22Rv1 (cell line): Measurements from ENCODE around the gene HFM1.
"Not testable (repeated sequence)": the region's sequence is repeated elsewhere in the genome, so short reads cannot be mapped to it uniquely, and the experiment has no call there.

ENCODE experiments used
- H3K27ac ChIP-seq: fragments of 450-650 bp; 2 replicates; pipeline ENCODE4 v1.5.1; 2017
- ZFX ChIP-seq: fragments of 450-650 bp; IDR thresholded peaks from 2 replicates; pipeline ENCODE4 v1.6.1; 2017; ENCODE audit warnings: antibody characterized with exemption, borderline replicate concordance
- TF ChIP-seq, protein P1 (sequence below): fragments of 450-650 bp; IDR thresholded peaks from 2 replicates; pipeline ENCODE4 v1.5.1; 2017; ENCODE audit warnings: mild to moderate bottlenecking

Gene HFM1

DNA sequence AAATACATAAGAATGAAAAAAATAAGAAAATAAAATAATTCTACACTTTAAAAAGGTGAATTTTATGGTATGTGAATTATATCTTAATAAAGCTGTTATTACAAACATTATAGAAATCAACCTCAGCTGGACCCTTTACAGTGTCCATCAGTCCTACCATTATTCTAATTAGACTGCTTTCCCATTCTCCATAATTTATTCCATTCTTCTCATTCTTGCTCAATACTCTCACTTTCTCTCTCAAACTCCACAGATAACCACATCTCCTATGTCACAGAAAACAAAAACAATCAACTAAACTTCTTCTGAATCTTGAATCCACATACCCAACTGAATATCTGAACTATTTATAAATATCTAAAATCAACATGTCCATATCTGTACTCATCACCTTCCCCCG, 11.6 kb downstream of the HFM1 start:
- H3K27ac ChIP-seq = no peak overlapping the region
- TF ChIP-seq, protein P1, sequence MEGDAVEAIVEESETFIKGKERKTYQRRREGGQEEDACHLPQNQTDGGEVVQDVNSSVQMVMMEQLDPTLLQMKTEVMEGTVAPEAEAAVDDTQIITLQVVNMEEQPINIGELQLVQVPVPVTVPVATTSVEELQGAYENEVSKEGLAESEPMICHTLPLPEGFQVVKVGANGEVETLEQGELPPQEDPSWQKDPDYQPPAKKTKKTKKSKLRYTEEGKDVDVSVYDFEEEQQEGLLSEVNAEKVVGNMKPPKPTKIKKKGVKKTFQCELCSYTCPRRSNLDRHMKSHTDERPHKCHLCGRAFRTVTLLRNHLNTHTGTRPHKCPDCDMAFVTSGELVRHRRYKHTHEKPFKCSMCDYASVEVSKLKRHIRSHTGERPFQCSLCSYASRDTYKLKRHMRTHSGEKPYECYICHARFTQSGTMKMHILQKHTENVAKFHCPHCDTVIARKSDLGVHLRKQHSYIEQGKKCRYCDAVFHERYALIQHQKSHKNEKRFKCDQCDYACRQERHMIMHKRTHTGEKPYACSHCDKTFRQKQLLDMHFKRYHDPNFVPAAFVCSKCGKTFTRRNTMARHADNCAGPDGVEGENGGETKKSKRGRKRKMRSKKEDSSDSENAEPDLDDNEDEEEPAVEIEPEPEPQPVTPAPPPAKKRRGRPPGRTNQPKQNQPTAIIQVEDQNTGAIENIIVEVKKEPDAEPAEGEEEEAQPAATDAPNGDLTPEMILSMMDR = no peak
- no peak for TF ChIP-seq ZFX

DNA sequence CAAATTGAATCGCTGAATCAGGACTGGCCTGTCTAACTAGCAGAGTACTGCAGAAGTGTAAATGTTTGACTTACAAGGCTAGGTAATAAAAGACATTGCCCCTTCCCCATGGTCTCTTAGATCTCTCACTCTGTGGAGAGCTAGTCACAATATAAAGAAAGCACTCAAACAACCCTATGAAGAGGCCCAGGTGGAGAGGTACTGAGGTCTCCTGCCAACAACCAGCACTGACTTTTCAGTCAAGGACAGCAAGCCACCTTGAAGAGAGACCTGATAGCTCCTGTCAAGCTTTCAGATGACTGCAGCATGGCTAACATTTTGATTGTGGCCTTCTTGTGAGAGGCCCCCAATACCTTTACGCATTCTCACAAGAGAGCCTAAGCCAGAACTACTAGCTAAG, 18.5 kb downstream of the HFM1 start:
- TF ChIP-seq, protein P1 = no peak
- no peak for TF ChIP-seq ZFX
- H3K27ac ChIP-seq = no peak overlapping the region

DNA sequence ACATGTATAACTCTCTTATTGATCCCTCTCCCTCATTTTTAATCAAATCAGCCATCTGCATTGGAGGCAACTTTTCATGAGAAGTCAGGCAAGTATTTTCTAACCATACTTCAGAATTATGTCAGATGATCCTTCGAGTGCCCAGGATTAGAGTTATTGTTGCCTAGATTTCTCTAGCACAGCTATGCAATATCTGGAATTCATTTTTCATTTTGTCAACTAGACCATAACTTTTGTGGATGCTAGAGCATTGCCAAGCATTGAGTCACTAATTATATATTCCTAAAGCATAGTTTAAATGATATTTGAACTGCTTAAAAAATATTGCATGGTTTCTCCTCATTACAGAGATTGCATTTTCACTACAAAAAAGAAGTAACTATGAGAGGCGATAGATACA, 21.2 kb downstream of the HFM1 start:
- no peak for TF ChIP-seq ZFX
- TF ChIP-seq, protein P1 = no peak
- H3K27ac ChIP-seq = no peak overlapping the region

DNA sequence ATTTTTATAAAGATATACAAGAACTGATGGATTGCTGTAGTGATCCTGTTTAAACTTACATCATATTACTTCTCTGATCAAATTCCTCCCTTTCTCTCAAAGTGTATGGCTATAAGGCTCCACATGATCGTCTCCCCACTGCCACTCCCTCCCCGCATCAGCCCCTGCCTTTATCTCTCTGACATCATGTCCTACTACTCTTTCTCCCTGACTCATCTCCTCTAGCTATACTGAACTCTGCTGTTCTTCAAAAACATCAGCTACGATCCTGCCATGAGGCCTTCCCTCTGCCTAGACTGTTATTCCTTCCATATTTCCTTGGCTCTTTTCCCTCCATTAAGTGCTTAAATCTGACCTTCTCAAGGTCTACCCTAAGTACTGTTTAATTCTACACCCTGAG, 22.8 kb downstream of the HFM1 start:
- TF ChIP-seq ZFX = no peak
- TF ChIP-seq, protein P1 = no peak
- no peak overlapping the region for H3K27ac ChIP-seq

DNA sequence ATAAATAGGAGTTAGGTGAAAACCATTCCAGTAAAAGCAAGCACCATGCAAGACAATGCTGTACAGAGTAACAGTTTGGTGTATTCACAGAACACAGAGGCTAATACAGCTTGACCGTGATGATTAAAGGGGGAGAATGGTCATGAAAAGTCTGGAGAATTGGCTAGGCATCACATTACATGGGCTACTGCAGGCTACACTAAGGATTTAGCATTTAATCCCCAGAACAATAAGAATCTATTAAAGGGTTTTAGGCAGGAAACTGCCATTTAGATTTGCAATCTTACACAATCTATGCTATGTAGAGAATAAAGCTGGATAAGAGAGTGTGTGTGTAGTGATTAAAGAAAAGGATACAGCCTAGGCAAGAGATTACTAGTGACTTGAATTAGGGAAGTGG, 30.6 kb downstream of the HFM1 start:
- H3K27ac ChIP-seq = no peak overlapping the region
- TF ChIP-seq ZFX = no peak
- TF ChIP-seq, protein P1 = no peak

DNA sequence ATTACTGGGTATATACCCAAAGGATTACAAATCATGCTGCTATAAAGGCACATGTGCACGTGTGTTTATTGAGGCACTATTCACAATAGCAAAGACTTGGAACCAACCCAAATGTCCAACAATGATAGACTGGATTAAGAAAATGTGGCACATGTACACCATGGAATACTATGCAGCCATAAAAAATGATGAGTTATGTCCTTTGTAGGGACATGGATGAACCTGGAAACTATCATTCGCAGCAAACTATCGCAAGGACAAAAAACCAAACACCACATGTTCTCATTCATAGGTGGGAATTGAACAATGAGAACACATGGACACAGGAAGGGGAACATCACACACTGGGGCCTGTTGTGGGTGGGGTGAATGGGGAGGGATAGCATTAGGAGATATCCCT, 32.4 kb downstream of the HFM1 start:
- H3K27ac ChIP-seq = not testable (repeated sequence)

DNA sequence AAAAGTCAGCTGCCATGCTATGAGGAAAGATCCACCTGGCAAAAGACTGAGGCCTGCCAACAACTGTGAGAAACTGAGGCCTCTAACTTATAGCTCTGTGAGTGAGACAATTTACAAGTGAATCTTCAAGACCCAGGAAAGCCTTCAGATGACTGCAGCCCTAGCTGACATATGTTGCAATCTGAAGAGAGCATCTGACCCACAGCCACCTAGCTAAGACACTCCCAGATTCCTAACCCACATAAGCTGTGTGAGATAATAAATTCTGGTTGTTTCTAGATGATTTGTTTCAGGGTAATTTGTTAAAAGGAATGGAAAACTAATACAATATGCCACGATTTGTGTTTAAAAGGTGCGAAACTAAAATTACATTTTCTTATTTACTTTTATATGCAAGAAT, 55.1 kb downstream of the HFM1 start:
- TF ChIP-seq ZFX = no peak
- TF ChIP-seq, protein P1 = no peak
- no peak overlapping the region for H3K27ac ChIP-seq

DNA sequence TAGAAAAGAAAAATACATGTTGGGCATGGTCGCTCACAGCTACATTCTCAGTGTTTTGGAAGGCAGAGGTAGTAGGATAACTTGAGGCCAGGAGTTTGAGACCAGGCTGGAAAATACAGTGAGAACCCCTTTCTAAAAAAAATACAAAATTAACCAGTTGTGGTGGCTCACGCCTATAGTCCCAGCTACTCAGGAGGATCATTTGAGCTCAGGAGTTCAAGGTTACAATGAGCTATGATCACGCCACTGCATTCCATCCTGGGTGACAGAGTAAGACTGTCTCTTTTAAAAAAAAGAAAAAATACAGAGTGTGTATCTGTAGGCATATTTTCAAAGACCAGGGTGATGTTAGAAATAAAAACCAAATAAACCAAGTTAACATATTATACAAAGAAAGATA, 57.8 kb downstream of the HFM1 start:
- H3K27ac ChIP-seq = no peak overlapping the region
- TF ChIP-seq, protein P1 = no peak
- TF ChIP-seq ZFX = no peak
